ENCODE results near the gene LIN7A.

Gene LIN7A

GRCh38 chr12:80967565-80967964 lies 29.8 kb upstream of the LIN7A start:
- TF ChIP-seq REST (IDR thresholded peaks at IDR 0.05; ENCODE audit: low read depth) (no peak), TEAD4 (IDR thresholded peaks at IDR 0.05) (no peak), EP300 (IDR thresholded peaks at IDR 0.05; ENCODE audit: borderline replicate concordance) (no peak), EGR1 (IDR thresholded peaks at IDR 0.05) (no peak), YY1 (IDR thresholded peaks at IDR 0.05; ENCODE audit: low read depth) (no peak), TCF12 (IDR thresholded peaks at IDR 0.05; ENCODE audit: low read depth) (no peak), MAX (IDR thresholded peaks at IDR 0.05) (no peak), CREB1 (IDR thresholded peaks at IDR 0.05; ENCODE audit: low read depth) (no peak), FOXM1 (IDR thresholded peaks at IDR 0.05; ENCODE audit: borderline replicate concordance, low read depth) (no peak), ZBTB7A (IDR thresholded peaks at IDR 0.05; ENCODE audit: low read depth) (no peak), USF1 (IDR thresholded peaks at IDR 0.05) (no peak), NFIC (IDR thresholded peaks at IDR 0.05) (no peak), RAD21 (IDR thresholded peaks at IDR 0.05; ENCODE audit: low read depth) (no peak)

GRCh38 chr12:80966001-80966400 lies 28.3 kb upstream of the LIN7A start:
- TF ChIP-seq CREB1 (IDR thresholded peaks at IDR 0.05; ENCODE audit: low read depth) (no peak), MAX (IDR thresholded peaks at IDR 0.05) (no peak)

- no peak for TF ChIP-seq NFIC (IDR thresholded peaks at IDR 0.05)
- TF ChIP-seq FOXM1 (IDR thresholded peaks at IDR 0.05; ENCODE audit: borderline replicate concordance, low read depth): no peak
- no peak for TF ChIP-seq TEAD4 (IDR thresholded peaks at IDR 0.05)
- no peak for TF ChIP-seq TAF1 (IDR thresholded peaks at IDR 0.05; ENCODE audit: low read depth)
These were observed 20.4 kb upstream of the LIN7A start for GRCh38 chr12:80958162-80958561.

- TF ChIP-seq TAF1 (IDR thresholded peaks at IDR 0.05; ENCODE audit: low read depth): no peak
- no peak for TF ChIP-seq TEAD4 (IDR thresholded peaks at IDR 0.05)
- TF ChIP-seq EGR1 (IDR thresholded peaks at IDR 0.05): no peak
- TF ChIP-seq REST (IDR thresholded peaks at IDR 0.05; ENCODE audit: low read depth): no peak
- TF ChIP-seq YY1 (IDR thresholded peaks at IDR 0.05; ENCODE audit: low read depth): no peak
- TF ChIP-seq MAX (IDR thresholded peaks at IDR 0.05): no peak
- TF ChIP-seq ZBTB7A (IDR thresholded peaks at IDR 0.05; ENCODE audit: low read depth): no peak
- no peak for TF ChIP-seq FOXM1 (IDR thresholded peaks at IDR 0.05; ENCODE audit: borderline replicate concordance, low read depth)
- no peak for TF ChIP-seq USF1 (IDR thresholded peaks at IDR 0.05)
These were observed 17.3 kb upstream of the LIN7A start for GRCh38 chr12:80954857-80955520.

GRCh38 chr12:80952443-80952842 lies 14.7 kb upstream of the LIN7A start:
- TF ChIP-seq CREB1 (IDR thresholded peaks at IDR 0.05; ENCODE audit: low read depth): no peak
- no peak for TF ChIP-seq TAF1 (IDR thresholded peaks at IDR 0.05; ENCODE audit: low read depth)
- no peak for TF ChIP-seq USF1 (IDR thresholded peaks at IDR 0.05)
- TF ChIP-seq TCF12 (IDR thresholded peaks at IDR 0.05; ENCODE audit: low read depth): no peak
- no peak for TF ChIP-seq FOXM1 (IDR thresholded peaks at IDR 0.05; ENCODE audit: borderline replicate concordance, low read depth)
- no peak for TF ChIP-seq RAD21 (IDR thresholded peaks at IDR 0.05; ENCODE audit: low read depth)
- no peak for TF ChIP-seq NFIC (IDR thresholded peaks at IDR 0.05)
- no peak for TF ChIP-seq EGR1 (IDR thresholded peaks at IDR 0.05)
- TF ChIP-seq MAX (IDR thresholded peaks at IDR 0.05): no peak
- TF ChIP-seq YY1 (IDR thresholded peaks at IDR 0.05; ENCODE audit: low read depth): no peak
- TF ChIP-seq CEBPB (IDR thresholded peaks at IDR 0.05): no peak
- TF ChIP-seq TEAD4 (IDR thresholded peaks at IDR 0.05): no peak
